HCEC 1CT (cell line): ENCODE measurements around the gene MARK3.
A peak's percentile ranks its signal among the peaks of the same experiment; 100 is the strongest.
"Not testable (repeated sequence)": the region's sequence is repeated elsewhere in the genome, so short reads cannot be mapped to it uniquely, and the experiment has no call there.

Experiments
- DNase-seq: peaks from one replicate; pipeline ENCODE4 v3.0.0-alpha.2; 2017

Gene MARK3

DNA sequence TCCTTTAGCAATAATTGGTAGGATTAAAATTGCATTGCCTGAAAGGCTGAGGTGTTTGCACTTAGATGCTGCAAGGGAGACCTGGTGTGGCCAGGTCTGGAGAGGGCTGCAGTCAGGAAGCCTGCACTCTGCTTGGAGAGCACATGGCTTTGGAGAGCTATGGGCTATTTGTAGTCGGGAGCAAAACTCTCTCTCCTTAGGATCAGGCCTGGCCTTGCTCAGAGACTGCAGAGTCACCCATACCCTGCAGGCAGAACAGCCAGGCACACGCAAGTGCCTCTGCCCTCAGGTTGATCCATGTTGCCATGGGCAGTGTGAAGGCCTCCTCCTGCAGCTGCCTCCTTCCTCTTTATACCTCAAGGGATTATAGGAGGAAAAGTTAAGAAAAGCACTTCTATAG lies 110.6 kb downstream of the MARK3 start:
- no peak for DNase-seq

DNA sequence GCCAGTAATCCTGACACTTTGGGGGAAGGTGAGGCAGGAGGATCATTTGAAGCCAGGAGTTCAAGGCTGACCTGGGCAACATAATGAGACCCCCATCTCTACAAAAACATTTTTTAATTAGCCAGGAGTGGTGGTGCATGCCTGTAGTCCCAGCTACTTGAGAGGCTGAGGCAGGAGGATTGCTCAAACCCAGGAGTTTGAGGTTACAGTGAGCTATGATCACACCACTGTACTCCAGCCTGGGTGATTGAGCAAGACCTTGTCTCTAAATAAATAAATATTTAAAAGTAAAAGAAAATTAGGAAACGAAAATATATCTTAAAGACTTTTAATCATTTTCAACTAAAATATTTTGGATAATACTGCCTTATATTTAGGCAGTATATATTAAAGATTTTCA lies 111.6 kb downstream of the MARK3 start:
- DNase-seq = no peak

DNA sequence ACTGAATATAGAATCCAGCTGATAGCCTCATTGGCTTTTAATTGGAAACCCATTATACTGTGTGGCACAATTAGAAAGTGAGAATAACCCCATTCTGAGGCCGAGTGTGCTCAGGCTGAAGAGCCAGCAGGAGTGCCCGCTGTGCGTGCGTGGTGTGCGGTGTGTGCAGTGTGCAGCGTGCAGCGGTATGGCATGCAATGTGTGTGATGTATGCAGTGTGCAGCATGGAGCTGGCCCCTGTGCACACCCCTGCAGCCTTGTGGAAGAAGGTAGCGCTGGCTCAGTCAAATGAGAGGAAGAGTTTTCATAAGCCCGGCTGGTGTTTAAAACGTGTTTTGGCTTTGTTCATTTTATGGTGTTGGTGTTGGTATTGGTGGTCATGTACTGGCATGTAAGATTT lies 114.5 kb downstream of the MARK3 start:
- DNase-seq = no peak

- peak; percentile 72 for DNase-seq
These were observed 115.2 kb downstream of the MARK3 start for GRCh38 chr14:103500148-103500990.

- no peak for DNase-seq
These were observed 116.0 kb downstream of the MARK3 start for GRCh38 chr14:103501041-103501870.

- no peak for DNase-seq
These were observed 116.9 kb downstream of the MARK3 start for GRCh38 chr14:103501921-103502669.

GRCh38 chr14:103502877-103503276 lies 117.7 kb downstream of the MARK3 start:
- no peak for DNase-seq

GRCh38 chr14:103503296-103503695 lies 118.1 kb downstream of the MARK3 start:
- no peak for DNase-seq

DNA sequence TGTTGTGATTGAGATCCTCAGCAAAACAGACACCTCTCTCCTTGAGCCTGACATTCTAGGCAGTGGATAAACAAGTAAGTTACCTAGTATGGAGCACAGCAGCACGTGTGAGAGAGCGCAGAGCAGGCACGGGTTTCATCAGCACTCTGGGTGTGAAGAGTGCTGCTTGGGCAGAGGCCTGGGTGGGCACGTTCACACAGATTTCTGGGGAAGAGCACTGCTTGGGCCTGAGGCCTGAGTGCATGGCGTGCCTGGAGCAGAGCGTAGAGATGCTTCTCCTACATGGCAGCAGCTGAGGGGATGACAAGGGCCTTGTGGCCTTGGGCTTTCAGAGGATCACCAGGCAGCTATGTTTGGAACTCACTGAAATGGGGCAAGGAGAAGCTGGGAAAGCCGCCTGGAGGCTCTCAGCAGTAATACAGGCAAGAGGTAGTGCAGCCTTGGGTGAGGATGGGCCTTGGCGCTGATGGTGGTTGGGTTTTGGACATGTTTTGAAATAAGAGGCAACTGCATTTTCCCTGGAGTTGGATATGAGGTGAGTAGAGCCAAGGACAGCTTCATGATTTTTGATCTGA lies 119.9 kb downstream of the MARK3 start:
- DNase-seq = no peak

- DNase-seq = no peak
These were observed 122.5 kb downstream of the MARK3 start for GRCh38 chr14:103507751-103508150.

DNA sequence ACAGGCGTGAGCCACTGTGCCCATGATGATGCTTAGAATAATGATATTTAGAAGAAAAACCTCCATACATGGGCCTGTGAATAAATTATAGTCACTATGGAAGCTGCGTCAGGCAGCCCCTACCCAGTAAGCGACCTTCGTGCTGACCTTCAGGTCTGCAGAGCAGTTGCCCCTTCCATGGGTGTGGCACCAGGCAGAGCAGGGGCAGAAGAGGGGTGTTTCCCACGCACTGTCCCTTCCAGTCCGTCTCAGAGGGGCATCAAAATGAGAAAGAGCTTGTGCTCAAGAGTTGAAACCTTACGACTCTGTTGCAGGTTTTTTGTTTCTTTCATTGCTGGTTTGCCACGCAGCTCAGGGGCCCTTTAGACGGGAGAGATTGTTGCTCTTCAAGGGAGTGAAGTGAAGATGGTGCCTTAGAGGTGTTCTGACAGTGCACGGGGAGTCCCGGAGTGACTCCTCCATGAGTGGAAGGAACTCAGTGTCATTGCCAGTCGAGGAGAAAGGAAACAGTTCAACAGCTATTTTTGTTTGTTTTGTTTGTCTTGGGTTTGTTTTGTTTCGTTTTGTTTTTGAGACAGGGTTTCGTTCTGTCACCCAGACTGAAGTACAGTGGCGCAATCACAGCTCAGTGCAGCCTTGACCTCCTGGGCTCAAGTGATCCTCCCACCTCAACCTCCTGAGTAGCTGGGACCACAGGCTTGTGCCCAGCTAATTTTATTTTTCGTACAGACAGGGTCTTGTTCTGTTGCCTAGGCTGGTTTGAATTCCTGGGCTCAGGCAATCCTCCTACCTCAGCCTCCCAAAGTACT lies 123.5 kb downstream of the MARK3 start:
- DNase-seq = no peak

- no peak for DNase-seq
These were observed 124.9 kb downstream of the MARK3 start for GRCh38 chr14:103509864-103510723.

GRCh38 chr14:103510724-103511693 lies 125.8 kb downstream of the MARK3 start:
- no peak for DNase-seq

DNA sequence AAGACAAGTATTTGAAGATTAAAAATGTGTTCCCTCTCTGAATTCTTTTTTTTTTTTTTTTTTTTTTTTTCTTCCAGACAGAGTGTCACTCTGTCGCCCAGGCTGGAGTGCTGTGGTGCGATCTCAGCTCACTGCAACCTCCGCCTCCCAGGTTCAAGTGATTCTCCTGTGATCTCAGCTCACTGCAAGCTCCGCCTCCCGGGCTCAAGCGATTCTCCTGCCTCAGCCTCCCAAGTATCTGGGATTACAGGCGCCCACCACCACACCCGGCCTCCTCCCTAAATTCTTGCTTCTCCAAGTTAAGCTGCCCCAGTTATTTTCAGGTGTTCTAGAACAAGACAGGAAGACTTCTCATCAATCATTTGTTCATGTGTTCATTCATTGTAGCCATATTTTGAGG lies 127.0 kb downstream of the MARK3 start:
- not testable (repeated sequence) for DNase-seq

GRCh38 chr14:103512701-103513611 lies 127.7 kb downstream of the MARK3 start:
- no peak for DNase-seq

GRCh38 chr14:103514596-103515421 lies 129.6 kb downstream of the MARK3 start:
- DNase-seq = no peak

- DNase-seq = no peak
These were observed 131.4 kb downstream of the MARK3 start for GRCh38 chr14:103516426-103517173.
